HG03196 (cell line): ENCODE measurements around the gene DUSP8.
"Not testable (repeated sequence)": the region's sequence is repeated elsewhere in the genome, so short reads cannot be mapped to it uniquely, and the experiment has no call there.

Source experiments
- ATAC-seq: cut with Tn5 transposase; IDR thresholded peaks from one replicate; pipeline ENCODE4 v1.9.1; 2021; ENCODE audit not compliant: unreplicated experiment

DUSP8 gene

GRCh38 chr11:1572197-1573076 lies at the start of gene DUSP8:
TSS of gene DUSP8 (minus strand) at chr11:1572271. CDS start at chr11:1565826, 6,445 bp downstream.
- ATAC-seq, result peak; percentile 46

GRCh38 chr11:1619449-1619848 lies 47.4 kb upstream of the DUSP8 start:
- ATAC-seq, result no peak

GRCh38 chr11:1618231-1618630 lies 46.2 kb upstream of the DUSP8 start:
- ATAC-seq, result no peak

- ATAC-seq, result no peak
These were observed 36.3 kb upstream of the DUSP8 start, which contains the start of gene KRTAP5-3 for GRCh38 chr11:1608363-1608762. TSS of gene KRTAP5-3 (minus strand) at chr11:1608463. CDS start at chr11:1608385, 78 bp downstream.

GRCh38 chr11:1607901-1608300 lies 35.8 kb upstream of the DUSP8 start:
- ATAC-seq, result not testable (repeated sequence)

GRCh38 chr11:1607156-1607845 lies 35.2 kb upstream of the DUSP8 start:
- ATAC-seq, result not testable (repeated sequence)

GRCh38 chr11:1605923-1606322 lies 33.9 kb upstream of the DUSP8 start:
- peak; percentile 91 for ATAC-seq

- no peak for ATAC-seq
These were observed 32.6 kb upstream of the DUSP8 start for GRCh38 chr11:1604711-1605110.

- no peak for ATAC-seq
These were observed 32.1 kb upstream of the DUSP8 start for GRCh38 chr11:1604181-1604580.

- no peak for ATAC-seq
These were observed 31.6 kb upstream of the DUSP8 start for GRCh38 chr11:1603629-1604028.

GRCh38 chr11:1601663-1602062 lies 29.6 kb upstream of the DUSP8 start:
- ATAC-seq, result not testable (repeated sequence)

- no peak for ATAC-seq
These were observed 28.6 kb upstream of the DUSP8 start for GRCh38 chr11:1600626-1601025.

- ATAC-seq, result no peak
These were observed 26.7 kb upstream of the DUSP8 start for GRCh38 chr11:1598816-1599215.

GRCh38 chr11:1598406-1598805 lies 26.3 kb upstream of the DUSP8 start:
- ATAC-seq, result not testable (repeated sequence)

- no peak for ATAC-seq
These were observed 25.9 kb upstream of the DUSP8 start, which contains the start of gene KRTAP5-2 for GRCh38 chr11:1597994-1598380. TSS of gene KRTAP5-2 (minus strand) at chr11:1598294. CDS start at chr11:1598250, 44 bp downstream.

- ATAC-seq, result no peak
These were observed 25.4 kb upstream of the DUSP8 start for GRCh38 chr11:1597331-1597993.

GRCh38 chr11:1596576-1597121 lies 24.6 kb upstream of the DUSP8 start:
- ATAC-seq, result not testable (repeated sequence)

GRCh38 chr11:1595994-1596575 lies 24.0 kb upstream of the DUSP8 start:
- ATAC-seq, result not testable (repeated sequence)

GRCh38 chr11:1592628-1593027 lies 20.6 kb upstream of the DUSP8 start:
- ATAC-seq, result no peak

GRCh38 chr11:1589996-1590395 lies 17.9 kb upstream of the DUSP8 start:
- ATAC-seq, result no peak
